PC-9 (cell line): ENCODE results near the gene KCTD12. TPM values are rescaled to one million over a fixed set of nuclear protein-coding genes. Genes with fewer than 3 reads are reported as not detected.

ENCODE experiments used
- BruUV-seq: library from RNA; stranded (reverse); fragments of 400-500 nt; replicated peaks from 2 replicates; lab custom pipeline; 2021; lab: Mats Ljungman, UMichigan
- CTCF ChIA-PET: fragments of 300-600 bp; sonication (Branson Sonifier 250); formaldehyde crosslinking; loops from one replicate; lab custom pipeline; 2022; ENCODE audit warnings: antibody characterized with exemption; lab: Charles Lee
- POLR2A ChIA-PET: fragments of 300-600 bp; sonication (Branson Sonifier 250); formaldehyde crosslinking; loops from one replicate; lab custom pipeline; 2022; ENCODE audit warnings: antibody characterized with exemption; ENCODE audit not compliant: unreplicated experiment; lab: Charles Lee
- DNase-seq, 2 experiments: peaks; one replicate each; pipeline versions ENCODE4 v3.0.0 to v3.0.0-alpha.2; 2015 to 2022; ENCODE audit warnings: mixed read lengths in 1 of 2
- H2AFZ ChIP-seq: fragments of 200-600 bp; sonication (generic); 2 replicates; pipeline ENCODE4 v1.8.1; 2017; ENCODE audit warnings: antibody characterized with exemption
- H3F3A ChIP-seq: fragments of 200-600 bp; sonication (generic); 2 replicates; pipeline ENCODE4 v1.8.1; 2017; ENCODE audit warnings: antibody characterized with exemption, mild to moderate bottlenecking, low read depth; ENCODE audit not compliant: insufficient read depth
- H3K27ac ChIP-seq: fragments of 200-600 bp; sonication (generic); 2 replicates; pipeline ENCODE4 v1.6.1; 2016; ENCODE audit warnings: mixed run types
- H3K27me3 ChIP-seq: fragments of 200-600 bp; sonication (generic); 2 replicates; pipeline ENCODE4 v1.6.1; 2016; ENCODE audit warnings: low read depth, mixed run types; ENCODE audit not compliant: insufficient read depth
- H3K36me3 ChIP-seq: fragments of 200-600 bp; sonication (generic); 2 replicates; pipeline ENCODE4 v1.6.1; 2016; ENCODE audit warnings: low read depth, mixed run types
- H3K4me1 ChIP-seq: fragments of 200-600 bp; sonication (generic); replicated peaks from 2 replicates; pipeline ENCODE4 v1.6.1; 2016; ENCODE audit warnings: mixed run types; ENCODE audit not compliant: insufficient read depth
- H3K4me2 ChIP-seq: fragments of 200-600 bp; sonication (generic); 2 replicates; pipeline ENCODE4 v1.6.1; 2017; ENCODE audit warnings: mixed run types
- H3K4me3 ChIP-seq: fragments of 200-600 bp; sonication (generic); 2 replicates; pipeline ENCODE4 v1.6.1; 2016; ENCODE audit warnings: mixed run types
- H3K79me2 ChIP-seq: fragments of 200-600 bp; sonication (generic); 2 replicates; pipeline ENCODE4 v1.6.1; 2017; ENCODE audit warnings: low read depth, mixed run types
- H3K9me2 ChIP-seq: fragments of 200-600 bp; sonication (generic); 2 replicates; pipeline ENCODE4 v1.8.1; 2017; ENCODE audit warnings: mild to moderate bottlenecking; ENCODE audit not compliant: insufficient read depth
- H3K9me3 ChIP-seq: fragments of 200-600 bp; sonication (generic); 2 replicates; pipeline ENCODE4 v1.8.1; 2016; ENCODE audit warnings: low read depth; ENCODE audit not compliant: insufficient read depth
- H4K20me1 ChIP-seq: fragments of 200-600 bp; sonication (generic); 2 replicates; pipeline ENCODE4 v1.8.1; 2017; ENCODE audit not compliant: insufficient read depth
- EZH2 ChIP-seq: fragments of 200-600 bp; sonication (generic); IDR thresholded peaks from 2 replicates; pipeline ENCODE4 v1.8.0; 2017; ENCODE audit warnings: antibody characterized with exemption, low read depth
- intact Hi-C: fragments of 100-400 bp; cut with micrococcal nuclease; formaldehyde crosslinking; loops from one replicate; pipeline ENCODE4 v1.10.0; 2022; ENCODE audit not compliant: unreplicated experiment
- total RNA-seq: library from RNA; stranded (reverse); gene quantifications from 2 replicates; pipeline ENCODE4 v1.2.3, GENCODE V29; 2021
- TF ChIP-seq, protein P1 (sequence below): fragments of 200-600 bp; sonication (generic); conservative IDR thresholded peaks from 2 replicates; pipeline ENCODE4 v1.6.1; 2017; ENCODE audit warnings: mixed run types, antibody characterized with exemption, mild to moderate bottlenecking, moderate library complexity

Gene KCTD12
- total RNA-seq, 1 experiment from 2014 or later = 0.15 TPM

DNA sequence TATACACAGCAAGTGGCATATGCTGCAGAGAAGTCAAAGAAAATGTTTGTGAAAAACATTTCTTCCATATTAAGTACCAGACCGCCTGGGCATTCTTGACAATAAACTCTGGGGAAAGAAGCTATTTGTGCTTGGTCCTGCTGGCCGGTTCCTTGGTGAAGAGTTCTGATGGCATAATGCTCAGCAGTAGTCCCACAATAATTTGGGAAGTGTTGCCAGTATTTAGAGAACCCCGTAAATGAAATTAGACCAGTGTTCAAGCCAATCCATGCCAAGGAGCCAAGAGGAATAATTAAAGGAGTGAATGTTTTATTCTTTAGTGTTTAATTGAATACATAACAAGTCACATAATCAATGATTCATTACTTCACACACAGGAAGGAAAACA is 6.3 kb downstream of the KCTD12 start:
- H3K79me2 ChIP-seq = no peaks in the 10 kb centered on the region
- no TSS peak for BruUV-seq
- no peak overlapping the region for H3K4me2 ChIP-seq
- H3K9me2 ChIP-seq = no peaks in the 10 kb centered on the region
- CTCF ChIA-PET = no interaction called here
- no peak overlapping the region for H2AFZ ChIP-seq
- H3K4me1 ChIP-seq = no peaks in the 10 kb centered on the region
- POLR2A ChIA-PET = no interaction called here
- H3K27me3 ChIP-seq = no peaks in the 10 kb centered on the region
- intact Hi-C loops = no loop called here
- no peak overlapping the region for H3K4me3 ChIP-seq
- no peaks in the 10 kb centered on the region for H3K36me3 ChIP-seq
- TF ChIP-seq EZH2 = no peak
- TF ChIP-seq, protein P1, sequence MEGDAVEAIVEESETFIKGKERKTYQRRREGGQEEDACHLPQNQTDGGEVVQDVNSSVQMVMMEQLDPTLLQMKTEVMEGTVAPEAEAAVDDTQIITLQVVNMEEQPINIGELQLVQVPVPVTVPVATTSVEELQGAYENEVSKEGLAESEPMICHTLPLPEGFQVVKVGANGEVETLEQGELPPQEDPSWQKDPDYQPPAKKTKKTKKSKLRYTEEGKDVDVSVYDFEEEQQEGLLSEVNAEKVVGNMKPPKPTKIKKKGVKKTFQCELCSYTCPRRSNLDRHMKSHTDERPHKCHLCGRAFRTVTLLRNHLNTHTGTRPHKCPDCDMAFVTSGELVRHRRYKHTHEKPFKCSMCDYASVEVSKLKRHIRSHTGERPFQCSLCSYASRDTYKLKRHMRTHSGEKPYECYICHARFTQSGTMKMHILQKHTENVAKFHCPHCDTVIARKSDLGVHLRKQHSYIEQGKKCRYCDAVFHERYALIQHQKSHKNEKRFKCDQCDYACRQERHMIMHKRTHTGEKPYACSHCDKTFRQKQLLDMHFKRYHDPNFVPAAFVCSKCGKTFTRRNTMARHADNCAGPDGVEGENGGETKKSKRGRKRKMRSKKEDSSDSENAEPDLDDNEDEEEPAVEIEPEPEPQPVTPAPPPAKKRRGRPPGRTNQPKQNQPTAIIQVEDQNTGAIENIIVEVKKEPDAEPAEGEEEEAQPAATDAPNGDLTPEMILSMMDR = no peak
- H4K20me1 ChIP-seq = no peaks in the 10 kb centered on the region
- no peak for DNase-seq
- H3K27ac ChIP-seq = no peak overlapping the region
- no peaks in the 10 kb centered on the region for H3K9me3 ChIP-seq
- no peaks in the 10 kb centered on the region for H3F3A ChIP-seq

DNA sequence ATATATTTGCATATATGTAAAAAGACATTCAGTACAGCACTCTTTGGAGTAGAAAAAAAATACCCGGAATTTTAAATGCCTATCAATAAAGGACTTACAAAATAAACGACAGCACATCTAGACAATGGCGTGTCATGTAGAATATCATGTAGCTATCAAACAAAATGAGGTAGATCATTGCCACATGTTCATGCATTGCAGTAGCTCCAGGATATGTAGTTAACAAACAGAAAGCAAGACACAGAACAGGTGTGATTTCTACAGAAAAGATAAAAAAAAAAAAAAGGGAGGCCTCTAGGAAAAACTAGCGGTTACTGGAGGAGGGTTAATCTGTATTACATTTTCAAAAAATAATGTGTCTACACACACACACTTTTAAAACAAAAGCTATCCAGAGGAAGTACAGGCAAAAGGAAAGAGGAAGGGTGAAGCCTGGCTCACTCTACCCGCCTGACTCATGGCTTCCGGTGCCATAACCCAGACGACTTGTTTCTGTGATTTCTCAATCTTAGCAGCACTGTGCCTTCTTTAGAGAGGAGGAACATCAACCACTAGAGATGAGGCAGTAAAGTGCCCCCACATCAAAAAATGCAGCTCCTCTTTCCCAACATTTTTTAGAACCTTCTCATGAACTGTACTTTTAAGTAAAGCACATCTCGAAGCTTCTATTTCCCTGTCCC is 6.9 kb downstream of the KCTD12 start:
- no peak for DNase-seq

DNA sequence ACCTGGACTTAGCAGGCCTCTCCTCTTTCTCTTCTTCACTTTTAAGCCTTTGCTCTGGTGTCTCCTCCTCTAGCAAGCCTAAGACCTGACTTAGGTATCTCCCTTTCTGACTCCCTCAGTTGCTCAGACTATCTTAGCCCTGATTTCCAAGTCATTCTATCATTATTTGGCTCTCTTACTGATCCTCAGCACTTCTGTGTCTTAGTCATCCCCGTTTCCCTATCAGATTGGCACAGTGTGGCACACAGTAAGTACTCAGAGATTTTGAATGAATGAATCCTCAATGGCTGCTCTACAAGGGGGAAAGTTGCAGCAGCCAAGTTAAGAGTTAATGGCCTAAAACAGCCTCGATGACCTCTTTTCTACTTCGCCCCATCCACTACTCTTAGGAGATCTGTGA is 8.2 kb downstream of the KCTD12 start:
- Histone ChIP-seq H3K9me2 (no peaks in the 10 kb centered on the region), H2AFZ (no peak overlapping the region), H3K9me3 (no peaks in the 10 kb centered on the region), H3K4me2 (no peak overlapping the region), H3F3A (no peaks in the 10 kb centered on the region), H3K79me2 (no peaks in the 10 kb centered on the region), H3K27me3 (peaks cover 5% of the 10 kb centered on the region; the same call in 1 of the 2 replicates), H3K27ac (no peak overlapping the region), H4K20me1 (no peaks in the 10 kb centered on the region), H3K4me1 (no peaks in the 10 kb centered on the region), H3K4me3 (no peak overlapping the region), H3K36me3 (no peaks in the 10 kb centered on the region)
- POLR2A ChIA-PET = no interaction called here
- TF ChIP-seq, protein P1 = no peak
- no peak for TF ChIP-seq EZH2
- CTCF ChIA-PET = no interaction called here
- no TSS peak for BruUV-seq
- no peak for DNase-seq
- intact Hi-C loops = no loop called here

More for the DNA sequence above, 6.9 kb downstream of the KCTD12 start:
- Histone ChIP-seq H3K4me2 (no peak overlapping the region), H3K36me3 (no peaks in the 10 kb centered on the region), H2AFZ (no peak overlapping the region), H3K27ac (no peak overlapping the region), H3K79me2 (no peaks in the 10 kb centered on the region), H3K9me2 (no peaks in the 10 kb centered on the region), H3K9me3 (no peaks in the 10 kb centered on the region), H3K4me1 (no peaks in the 10 kb centered on the region), H4K20me1 (no peaks in the 10 kb centered on the region), H3F3A (no peaks in the 10 kb centered on the region), H3K27me3 (peaks cover 3% of the 10 kb centered on the region; the same call in 1 of the 2 replicates), H3K4me3 (no peak overlapping the region)
- no TSS peak for BruUV-seq
- intact Hi-C loops = no loop called here
- POLR2A ChIA-PET = no interaction called here
- no peak for TF ChIP-seq EZH2
- TF ChIP-seq, protein P1 = no peak
- CTCF ChIA-PET = interaction anchor here (0.6 kb wide), 1 partner anchor 1052 kb away, joined by 3 read pairs; no protein-coding TSS in a partner anchor
